IMR-90 (cell line): ENCODE data around the gene IGF1. TPM values are rescaled to one million over a fixed set of nuclear protein-coding genes. Genes with fewer than 3 reads are reported as not detected.
A peak's percentile ranks its signal among the peaks of the same experiment; 100 is the strongest.

ENCODE experiments used
- ATAC-seq: fragments of 200-7000 bp; cut with Tn5 transposase; 2 replicates; pipeline ENCODE4 v1.9.1; 2020; ENCODE audit warnings: low read depth, mild to moderate bottlenecking, moderate library complexity
- BruUV-seq: library from RNA; stranded (reverse); fragments of 400-500 nt; replicated peaks from 2 replicates; lab custom pipeline; 2021; lab: Mats Ljungman, UMichigan
- CTCF ChIA-PET: fragments of 300-600 bp; formaldehyde crosslinking; extraction: SDS; loops from one replicate; lab custom pipeline; 2021; ENCODE audit warnings: antibody characterized with exemption; lab: Yijun Ruan, JAX
- POLR2A ChIA-PET: fragments of 300-600 bp; sonication (Branson Sonifier 250); formaldehyde crosslinking; loops from one replicate; lab custom pipeline; 2022; ENCODE audit warnings: antibody characterized with exemption; ENCODE audit not compliant: unreplicated experiment; lab: Charles Lee
- DNase-seq: peaks from one replicate; pipeline ENCODE4 v3.0.0; 2013
- H2AFZ ChIP-seq: replicated peaks from 2 replicates; pipeline ENCODE3; 2013; ENCODE audit warnings: low read length, mild to moderate bottlenecking; ENCODE audit not compliant: poor library complexity
- H2AK5ac ChIP-seq: 2 replicates; pipeline ENCODE4 v1.6.1; 2013; ENCODE audit warnings: low read depth, low read length, inconsistent platforms
- H2AK9ac ChIP-seq: replicated peaks from 2 replicates; pipeline ENCODE3; 2013; ENCODE audit warnings: mild to moderate bottlenecking, low read depth, low read length, moderate library complexity; ENCODE audit not compliant: poor library complexity
- H2BK120ac ChIP-seq: 2 replicates; pipeline ENCODE4 v1.6.1; 2013; ENCODE audit warnings: low read depth, low read length, inconsistent platforms
- H2BK15ac ChIP-seq: 3 replicates; pipeline ENCODE4 v1.6.1; 2013; ENCODE audit warnings: low read depth, low read length, inconsistent platforms
- H2BK20ac ChIP-seq: 2 replicates; pipeline ENCODE4 v1.6.1; 2013; ENCODE audit warnings: low read depth, mild to moderate bottlenecking, inconsistent platforms, low read length, moderate library complexity
- H2BK5ac ChIP-seq: 2 replicates; pipeline ENCODE4 v1.6.1; 2013; ENCODE audit warnings: mild to moderate bottlenecking, low read depth, low read length, inconsistent platforms; ENCODE audit not compliant: poor library complexity, severe bottlenecking
- H3K14ac ChIP-seq: replicated peaks from 2 replicates; pipeline ENCODE4 v1.6.1; 2013; ENCODE audit warnings: low read depth, low read length, inconsistent platforms
- H3K18ac ChIP-seq: 2 replicates; pipeline ENCODE4 v1.6.1; 2013; ENCODE audit warnings: low read depth, low read length, control low read depth
- H3K23ac ChIP-seq: 2 replicates; pipeline ENCODE4 v1.6.1; 2013; ENCODE audit warnings: low read depth, low read length, inconsistent platforms
- H3K27ac ChIP-seq: 2 replicates; pipeline ENCODE4 v1.5.1; 2013; ENCODE audit warnings: mild to moderate bottlenecking, control low read depth, low read length; ENCODE audit not compliant: insufficient read depth
- H3K27me3 ChIP-seq: 2 replicates; pipeline ENCODE4 v1.6.1; 2013; ENCODE audit warnings: low read length; ENCODE audit not compliant: control insufficient read depth, insufficient read depth
- H3K36me3 ChIP-seq: 2 replicates; pipeline ENCODE4 v1.6.1; 2013; ENCODE audit warnings: low read length, mixed read lengths; ENCODE audit not compliant: control insufficient read depth, insufficient read depth
- H3K4ac ChIP-seq: 2 replicates; pipeline ENCODE4 v1.6.1; 2013; ENCODE audit warnings: low read depth, low read length, inconsistent platforms
- H3K4me1 ChIP-seq: 2 replicates; pipeline ENCODE4 v1.6.1; 2013; ENCODE audit warnings: low read length, mixed read lengths; ENCODE audit not compliant: control insufficient read depth, insufficient read depth
- H3K4me2 ChIP-seq: 2 replicates; pipeline ENCODE4 v1.6.1; 2013; ENCODE audit warnings: low read depth, mild to moderate bottlenecking, control low read depth, low read length, moderate library complexity
- H3K4me3 ChIP-seq: 2 replicates; pipeline ENCODE4 v1.5.1; 2013; ENCODE audit warnings: low read depth, mild to moderate bottlenecking, control low read depth, low read length, moderate library complexity; ENCODE audit not compliant: insufficient read depth
- H3K56ac ChIP-seq: 2 replicates; pipeline ENCODE4 v1.6.1; 2013; ENCODE audit warnings: low read length, inconsistent platforms; ENCODE audit not compliant: insufficient read depth; ENCODE audit errors: extremely low read depth
- H3K79me1 ChIP-seq, 2 experiments: 2 replicates each; pipeline ENCODE4 v1.6.1; 2013; ENCODE audit warnings: low read length in 2 of 2, inconsistent platforms in 1 of 2, low read depth in 1 of 2
- H3K9ac ChIP-seq: 2 replicates; pipeline ENCODE4 v1.6.1; 2013; ENCODE audit warnings: low read depth, low read length, control low read depth
- H3K9me1 ChIP-seq: 2 replicates; pipeline ENCODE4 v1.6.1; 2013; ENCODE audit warnings: low read length, inconsistent platforms; ENCODE audit not compliant: insufficient read depth
- H3K9me3 ChIP-seq: 2 replicates; pipeline ENCODE4 v1.6.1; 2013; ENCODE audit warnings: low read length; ENCODE audit not compliant: control insufficient read depth, insufficient read depth
- H4K20me1 ChIP-seq: 2 replicates; pipeline ENCODE4 v1.6.1; 2013; ENCODE audit warnings: low read length, inconsistent platforms; ENCODE audit not compliant: insufficient read depth
- H4K5ac ChIP-seq: 2 replicates; pipeline ENCODE4 v1.6.1; 2013; ENCODE audit warnings: mild to moderate bottlenecking, low read depth, low read length, control low read depth
- H4K8ac ChIP-seq, 2 experiments: 2 replicates each; pipeline ENCODE4 v1.6.1; 2013; ENCODE audit warnings: low read depth in 2 of 2, low read length in 2 of 2, control low read depth in 1 of 2, inconsistent platforms in 1 of 2
- H4K91ac ChIP-seq: 2 replicates; pipeline ENCODE4 v1.6.1; 2013; ENCODE audit warnings: low read depth, low read length, inconsistent platforms; ENCODE audit not compliant: insufficient read depth
- BHLHE40 ChIP-seq: fragments of 150-350 bp; IDR thresholded peaks from 2 replicates; pipeline ENCODE4 v1.6.1; 2016; ENCODE audit warnings: mild to moderate bottlenecking, low read depth, low read length
- CHD1 ChIP-seq: IDR thresholded peaks from 2 replicates; pipeline ENCODE4 v1.6.1; 2012; ENCODE audit warnings: low read depth, low read length, improper control_type of control experiment
- ELK1 ChIP-seq: fragments of 150-350 bp; IDR thresholded peaks from 2 replicates; pipeline ENCODE4 v1.6.1; 2016; ENCODE audit warnings: low read depth, mild to moderate bottlenecking, low read length, moderate library complexity, borderline replicate concordance
- RAD21 ChIP-seq: IDR thresholded peaks from 2 replicates; pipeline ENCODE4 v1.6.1; 2012; ENCODE audit warnings: low read length, improper control_type of control experiment
- WGBS, 2 experiments: methylation state at CpG; one replicate each; pipeline versions ENCODE4 v1.1.5 to v1.1.7; 2013; ENCODE audit warnings: missing lambda C conversion rate in 2 of 2; ENCODE audit not compliant: insufficient read length in 1 of 2; ENCODE audit errors: extremely low coverage in 2 of 2; 5-methylcytosine and 5-hydroxymethylcytosine counted together
- dilution Hi-C: fragments of 300-500 bp; cut with HindIII; formaldehyde crosslinking; loops from one replicate; pipeline ENCODE4 v1.14.3; 2018; ENCODE audit warnings: low sequenced_read_pairs; ENCODE audit not compliant: unreplicated experiment
- in situ Hi-C: fragments of 300-500 bp; cut with MboI; formaldehyde crosslinking; loops from 3 replicates; pipeline ENCODE4 v1.14.3; 2019; ENCODE audit warnings: low sequenced_read_pairs, inconsistent platforms, mixed read lengths
- intact Hi-C: fragments of 100-400 bp; cut with micrococcal nuclease; formaldehyde crosslinking; loops from 2 replicates; pipeline ENCODE4 v1.10.0; 2022
- polyA plus RNA-seq, 3 experiments: library from polyadenylated mRNA; depleted of rRNA; stranded (reverse); fragments of >200 nt; gene quantifications; 2 replicates each; pipeline ENCODE4 v1.2.3, GENCODE V29; 2012; ENCODE audit warnings: low replicate concordance in 1 of 3
- total RNA-seq: library from RNA; depleted of rRNA; stranded (reverse); fragments of >200 nt; gene quantifications from 2 replicates; pipeline ENCODE4 v1.2.3, GENCODE V29; 2012

The IGF1 gene
- total and polyA plus RNA-seq, 2 of the 4 experiments (the other 2 are of a cell fraction), result under 0.01 to 0.12 TPM

DNA sequence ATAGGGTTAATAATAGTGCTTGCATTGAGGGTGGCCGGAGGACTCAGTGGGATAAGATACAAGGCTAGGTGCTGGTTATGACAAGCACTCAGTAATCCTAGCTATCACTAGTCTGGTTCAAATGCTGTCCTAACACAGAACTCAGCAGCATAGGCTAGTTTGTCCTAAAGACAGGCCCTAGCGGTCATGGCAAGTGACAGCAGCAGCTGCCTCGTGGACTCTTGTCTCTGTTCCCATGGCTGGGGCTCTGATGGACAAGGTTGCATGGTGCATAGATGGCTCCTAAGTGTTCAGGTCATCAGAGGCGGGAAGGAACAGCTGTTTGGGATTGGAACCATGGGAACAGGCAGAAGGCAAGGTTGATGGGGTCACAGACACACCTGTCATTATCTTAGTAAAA is 42.4 kb upstream of the IGF1 start:
- Histone ChIP-seq H3K4ac (no peak overlapping the region), H3K56ac (no peak overlapping the region), H4K5ac (no peak overlapping the region), H4K20me1 (no peaks in the 10 kb centered on the region), H2BK120ac (no peak overlapping the region), H3K9me3 (no peaks in the 10 kb centered on the region), H3K23ac (no peak overlapping the region), H2AK9ac (no peak overlapping the region), H3K4me1 (peaks cover 2% of the 10 kb centered on the region; the same call in 1 of the 2 replicates), H3K36me3 (no peaks in the 10 kb centered on the region), H2BK20ac (no peak overlapping the region), H2BK5ac (no peak overlapping the region), H3K27ac (no peak overlapping the region), H2AK5ac (no peak overlapping the region), H2BK15ac (no peak overlapping the region), H2AFZ (peak overlapping the region; percentile 29), H3K14ac (no peak overlapping the region), H4K8ac (no peak overlapping the region), H3K79me1 (no peaks in the 10 kb centered on the region), H4K91ac (no peak overlapping the region), H3K4me3 (no peak overlapping the region), H3K4me2 (no peak overlapping the region), H3K18ac (no peak overlapping the region), H3K27me3 (no peaks in the 10 kb centered on the region), H3K9ac (no peak overlapping the region), H3K9me1 (0 out of 2 replicates have a peak, but pooled peaks cover 5% of the 10 kb centered on the region)
- no CpG with 5 or more reads among the region's 4 CpGs for WGBS, 2 experiments
- dilution Hi-C loops, result no loop called here
- ChIA-PET CTCF (no interaction called here), POLR2A (no interaction called here)
- intact Hi-C loops, result no loop called here
- DNase-seq (no peak), ATAC-seq (no peak)
- BruUV-seq, result no TSS peak
- in situ Hi-C loops, result no loop called here
- TF ChIP-seq ELK1 (no peak), BHLHE40 (no peak), RAD21 (no peak), CHD1 (no peak)
